Measurements from ENCODE around the gene TMEM63B. TPM values are rescaled to one million over a fixed set of nuclear protein-coding genes. Genes with fewer than 3 reads are reported as not detected.
A peak's percentile ranks its signal among the peaks of the same experiment; 100 is the strongest.

TMEM63B gene
- total RNA-seq (2014; rRNA removed; shearing (Covaris generic)), result 7.1 and 12.7 TPM in 2 replicates

DNA sequence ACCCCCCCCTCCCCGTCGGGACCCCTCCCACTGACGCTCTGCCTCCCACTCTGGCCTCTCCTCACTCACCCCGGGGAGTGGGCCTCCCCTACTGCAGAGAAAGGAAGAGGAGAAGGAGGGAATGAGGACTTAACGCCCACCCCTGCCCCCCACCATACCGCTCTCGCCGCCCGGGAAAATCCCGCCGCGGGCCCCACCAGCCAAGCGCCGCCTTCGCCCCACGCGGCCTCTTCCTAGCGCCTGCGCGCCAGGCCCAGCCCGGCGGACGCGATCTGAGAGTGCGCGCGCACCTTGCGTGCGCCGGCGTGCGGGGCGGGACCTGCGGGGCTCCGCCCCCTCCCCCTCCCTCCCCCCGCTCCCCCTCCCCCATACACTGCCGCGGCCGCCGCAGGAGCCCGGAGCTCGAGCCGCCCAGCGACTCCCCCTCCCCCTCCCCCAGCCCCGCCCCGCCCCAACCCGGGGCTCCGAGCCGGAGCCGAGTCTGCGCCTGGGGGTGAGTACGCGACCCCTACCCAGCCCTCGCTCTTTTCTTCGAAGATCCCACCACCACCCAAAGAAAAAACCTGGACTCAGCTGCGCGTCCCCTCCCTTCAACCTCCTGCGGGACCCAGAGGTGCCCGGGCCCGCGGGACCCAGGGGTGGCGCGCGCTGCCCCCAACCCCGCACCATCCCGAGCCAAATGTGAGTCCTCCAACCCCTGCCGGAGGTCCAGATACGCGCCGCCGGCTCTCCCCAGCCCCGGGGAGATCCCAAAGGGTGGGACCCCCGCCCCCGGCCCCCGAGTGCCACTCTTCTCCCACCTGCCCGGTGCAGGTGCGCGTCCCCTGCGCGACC lies at the start of gene TMEM63B, which contains the start of gene MRPL14:
TSS of gene TMEM63B (plus strand) at position 369 of the 834 bp plus-strand sequence. CDS start 7,031 bp downstream, outside the sequence.
TSS of gene MRPL14 (minus strand) at position 267 of the 834 bp plus-strand sequence. CDS start 10,841 bp downstream, outside the sequence.
- Histone ChIP-seq H3K9me3 (replicated peaks) (no peaks in the 10 kb centered on the region; the same call in 1 of the 2 replicates), H3K36me3 (peaks cover 16% of the 10 kb centered on the region), H3K27me3 (replicated peaks) (no peaks in the 10 kb centered on the region), H3K4me1 (replicated peaks) (peaks cover 17% of the 10 kb centered on the region), H3K4me3 (peak within 1 kb of the TSS; percentile 77), H3K27ac (peak within 1 kb of the TSS; percentile 70)
- DNase-seq (ENCODE audit: low read depth in 1 of 2, low spot score in 2 of 2), result peak; percentile 71 to 88

DNA sequence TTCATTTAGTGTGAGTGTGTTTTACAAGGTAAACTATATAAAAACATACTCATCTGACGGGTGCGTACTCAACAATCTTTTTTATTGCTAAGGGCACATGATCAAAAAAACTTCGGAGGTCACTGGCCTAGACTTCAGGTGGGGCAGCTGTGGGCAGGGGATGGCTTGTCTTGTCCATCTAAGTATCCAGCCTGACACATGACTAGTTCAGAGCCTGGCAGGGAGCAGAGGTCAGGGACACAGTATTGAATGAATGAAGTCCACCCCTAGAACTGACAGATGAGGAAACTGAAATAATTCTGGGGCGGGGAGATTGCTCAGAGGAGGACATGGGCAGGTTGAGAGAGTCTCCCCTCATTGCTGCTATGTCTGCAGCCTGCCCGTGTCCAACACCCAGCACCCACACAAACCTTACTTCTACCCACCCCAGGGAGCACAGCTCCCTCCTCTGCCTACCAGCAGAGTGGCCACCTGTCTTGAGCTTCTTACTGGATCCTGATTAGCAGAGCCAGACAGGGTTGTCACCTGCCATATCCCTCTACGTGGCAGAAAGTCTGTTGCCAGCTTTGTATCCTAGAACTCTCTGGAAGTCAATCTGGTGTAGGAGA lies 49.0 kb upstream of the TMEM63B start:
- H3K27me3 ChIP-seq (replicated peaks), result no peaks in the 10 kb centered on the region
- H3K4me3 ChIP-seq, result no peak overlapping the region
- H3K36me3 ChIP-seq, result no peaks in the 10 kb centered on the region
- DNase-seq (ENCODE audit: low read depth in 1 of 2, low spot score in 2 of 2), result no peak
- H3K4me1 ChIP-seq (replicated peaks), result peaks cover 17% of the 10 kb centered on the region
- no peak overlapping the region for H3K27ac ChIP-seq
- no peaks in the 10 kb centered on the region for H3K9me3 ChIP-seq (replicated peaks)

DNA sequence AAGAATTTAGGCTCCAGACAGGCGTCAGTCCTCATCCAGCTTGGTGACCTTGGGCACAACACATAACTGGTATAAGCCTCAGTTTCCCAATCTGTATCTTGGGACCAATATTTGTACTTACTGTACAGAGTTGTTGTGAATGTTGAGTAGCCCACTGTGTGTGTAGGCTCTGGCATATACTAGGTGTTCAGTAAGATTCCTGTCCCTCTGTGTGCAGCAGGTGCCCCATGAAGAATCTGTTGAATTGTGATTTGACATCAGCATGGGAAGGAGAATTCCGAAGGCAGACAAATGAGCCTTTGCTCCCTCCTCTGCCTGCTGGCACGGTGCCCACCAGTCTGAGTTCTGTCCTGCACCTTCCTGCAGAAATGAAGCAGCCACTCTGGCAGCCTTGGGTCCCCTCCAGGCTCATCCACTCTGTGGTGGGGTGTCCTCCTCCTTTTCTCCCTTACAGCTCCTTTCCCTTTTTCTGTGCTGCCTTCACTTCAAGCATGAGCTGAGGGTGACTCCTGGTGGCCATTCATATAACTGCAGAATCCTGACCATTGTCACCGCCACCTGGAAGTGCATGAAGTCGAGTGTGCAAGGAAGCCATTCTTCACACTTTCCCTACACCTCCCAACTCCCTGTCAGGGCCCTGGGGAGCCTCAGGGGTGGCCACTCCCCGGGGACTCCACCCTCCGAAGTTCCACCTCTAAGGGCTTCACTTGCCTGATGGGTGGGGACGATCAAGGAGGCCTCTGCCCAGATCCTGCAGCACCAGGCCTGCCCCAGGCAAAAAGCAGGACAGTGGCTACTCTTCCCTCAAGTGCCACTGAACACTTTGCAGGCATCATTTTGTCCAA lies 48.3 kb upstream of the TMEM63B start:
- no peaks in the 10 kb centered on the region for H3K27me3 ChIP-seq (replicated peaks)
- H3K9me3 ChIP-seq (replicated peaks), result no peaks in the 10 kb centered on the region
- H3K27ac ChIP-seq, result no peak overlapping the region
- peaks cover 11% of the 10 kb centered on the region for H3K4me1 ChIP-seq (replicated peaks)
- H3K4me3 ChIP-seq, result no peak overlapping the region
- no peaks in the 10 kb centered on the region for H3K36me3 ChIP-seq
- peak; percentile 72 to 80 for DNase-seq (ENCODE audit: low read depth in 1 of 2, low spot score in 2 of 2)

GRCh38 chr6:44079672-44080071 lies 47.7 kb upstream of the TMEM63B start:
- Histone ChIP-seq H3K27me3 (replicated peaks) (no peaks in the 10 kb centered on the region), H3K27ac (no peak overlapping the region), H3K9me3 (replicated peaks) (no peaks in the 10 kb centered on the region), H3K4me1 (replicated peaks) (peaks cover 8% of the 10 kb centered on the region), H3K4me3 (no peak overlapping the region), H3K36me3 (no peaks in the 10 kb centered on the region)
- no peak for DNase-seq (ENCODE audit: low read depth in 1 of 2, low spot score in 2 of 2)

DNA sequence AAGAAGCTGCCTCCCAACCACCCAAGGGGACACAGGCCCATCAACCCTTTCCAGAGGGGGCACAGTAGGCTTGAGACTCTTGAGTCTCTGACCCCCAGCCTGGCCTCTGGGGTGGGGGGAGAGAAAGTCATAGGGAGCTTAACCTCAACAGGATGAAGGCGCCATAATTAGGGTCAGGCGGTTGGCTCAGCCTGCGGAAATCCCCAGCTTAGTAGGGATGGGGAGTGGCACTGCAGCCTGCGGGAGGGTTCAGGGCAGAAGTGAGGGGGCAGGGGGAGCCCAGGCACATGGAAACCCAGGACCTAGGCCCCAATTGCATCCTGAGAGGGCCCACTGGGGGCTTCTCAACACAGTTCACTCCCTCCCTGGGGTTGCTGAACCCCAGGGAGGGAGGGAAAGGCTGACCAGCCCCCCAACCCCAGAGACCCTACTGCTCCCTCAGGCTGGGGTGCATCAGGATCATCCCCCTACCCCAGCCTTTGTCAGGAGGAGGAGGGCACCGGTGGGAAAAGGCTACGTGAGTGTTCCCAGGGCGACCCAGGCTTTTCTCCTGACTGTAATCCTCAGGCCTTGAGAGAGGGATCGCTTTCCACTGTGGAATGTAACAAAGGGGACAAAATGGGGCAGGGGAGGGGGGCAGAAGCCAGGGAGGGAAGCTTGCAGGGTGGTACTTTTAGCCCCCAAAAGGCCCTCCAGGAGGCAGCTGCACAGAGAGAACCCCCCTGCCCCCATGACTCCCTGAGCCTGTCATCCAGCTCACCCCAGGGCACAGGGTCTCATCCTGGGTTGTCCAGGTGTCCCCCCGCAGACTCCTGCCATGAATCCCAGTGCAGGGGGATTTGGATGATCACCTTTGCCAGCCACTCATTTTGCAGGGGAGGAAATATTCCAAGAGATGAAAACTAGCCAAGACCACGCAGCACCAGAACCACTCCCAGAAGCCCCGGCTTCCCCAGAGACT lies 46.5 kb upstream of the TMEM63B start:
- Histone ChIP-seq H3K9me3 (replicated peaks) (no peaks in the 10 kb centered on the region), H3K4me3 (no peak overlapping the region), H3K36me3 (no peaks in the 10 kb centered on the region), H3K27me3 (replicated peaks) (no peaks in the 10 kb centered on the region), H3K4me1 (replicated peaks) (peaks cover 3% of the 10 kb centered on the region; the same call in 1 of the 2 replicates), H3K27ac (no peak overlapping the region)
- DNase-seq (ENCODE audit: low read depth in 1 of 2, low spot score in 2 of 2), result no peak

- H3K4me3 ChIP-seq, result no peak overlapping the region
- H3K27ac ChIP-seq, result no peak overlapping the region
- H3K4me1 ChIP-seq (replicated peaks), result peaks cover 3% of the 10 kb centered on the region; the same call in 1 of the 2 replicates
- H3K27me3 ChIP-seq (replicated peaks), result no peaks in the 10 kb centered on the region
- H3K36me3 ChIP-seq, result no peaks in the 10 kb centered on the region
- no peaks in the 10 kb centered on the region for H3K9me3 ChIP-seq (replicated peaks)
- DNase-seq (ENCODE audit: low read depth in 1 of 2, low spot score in 2 of 2), result no peak
Observed at GRCh38 chr6:44081753-44082152, 45.6 kb upstream of the TMEM63B start.

DNA sequence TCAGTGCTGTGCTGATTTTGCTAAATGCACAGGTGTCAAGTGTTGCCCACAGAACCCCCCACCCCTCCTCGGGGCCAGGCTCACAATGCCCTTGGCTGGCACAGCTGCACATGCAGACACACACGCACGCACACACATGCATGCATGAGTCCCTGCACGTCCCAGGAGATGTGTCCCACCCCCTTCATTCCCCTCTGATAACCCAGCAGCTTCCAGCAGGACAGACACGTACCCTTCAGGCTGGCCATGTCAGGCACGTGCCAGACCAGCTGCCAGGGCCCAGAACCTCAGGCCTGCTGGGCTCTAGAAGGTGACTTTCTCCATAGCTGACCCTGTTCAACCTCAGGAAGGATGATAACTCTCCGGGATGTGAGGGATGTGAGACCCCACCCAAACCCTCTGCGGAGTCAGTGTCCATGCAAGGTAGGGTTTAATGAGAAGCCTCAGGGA lies 44.5 kb upstream of the TMEM63B start:
- no peaks in the 10 kb centered on the region for H3K9me3 ChIP-seq (replicated peaks)
- DNase-seq (ENCODE audit: low read depth in 1 of 2, low spot score in 2 of 2), result no peak
- H3K27ac ChIP-seq, result no peak overlapping the region
- H3K36me3 ChIP-seq, result no peaks in the 10 kb centered on the region
- no peak overlapping the region for H3K4me3 ChIP-seq
- H3K4me1 ChIP-seq (replicated peaks), result peaks cover 3% of the 10 kb centered on the region; the same call in 1 of the 2 replicates
- H3K27me3 ChIP-seq (replicated peaks), result no peaks in the 10 kb centered on the region

DNA sequence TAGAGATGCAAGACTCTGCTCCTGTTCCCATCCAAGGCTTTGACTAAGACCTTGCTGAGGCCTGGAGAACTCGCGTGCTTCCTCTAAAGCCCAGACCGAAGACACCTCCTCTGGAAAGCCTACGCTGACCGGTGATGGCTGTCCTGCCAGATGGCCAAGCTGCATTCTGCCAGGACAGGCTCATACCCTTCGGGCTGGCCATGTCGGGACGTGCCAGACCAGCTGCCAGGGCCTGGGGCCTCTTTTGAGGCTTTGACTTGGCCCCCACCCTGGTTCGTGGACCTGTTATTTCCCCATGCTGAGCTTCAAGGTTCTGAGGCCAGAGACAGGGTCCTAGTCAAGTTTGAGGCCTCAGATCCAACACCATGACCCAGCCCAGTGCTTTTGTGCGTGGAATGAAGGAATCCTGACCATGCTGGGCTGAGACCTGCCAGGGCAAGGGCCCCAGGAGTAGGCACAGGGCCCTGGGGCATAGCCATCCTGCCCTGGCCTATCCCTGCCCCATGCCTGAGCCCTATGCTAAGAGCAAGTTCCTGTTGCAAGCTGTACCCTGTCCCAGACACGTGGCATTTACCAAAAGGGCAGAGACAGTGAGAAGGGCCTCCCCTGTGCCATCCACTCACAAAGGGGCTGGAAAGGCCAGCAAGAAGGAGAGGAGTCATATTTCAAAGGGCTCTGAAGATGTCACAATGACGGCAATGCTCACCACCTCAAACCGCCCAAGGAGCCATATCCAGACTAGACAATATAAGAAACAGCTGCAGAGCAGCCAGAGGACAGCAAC lies 42.9 kb upstream of the TMEM63B start:
- peak in 1 of 2 experiments; percentile 57 for DNase-seq (ENCODE audit: low read depth in 1 of 2, low spot score in 2 of 2)
- Histone ChIP-seq H3K27me3 (replicated peaks) (no peaks in the 10 kb centered on the region), H3K9me3 (replicated peaks) (no peaks in the 10 kb centered on the region), H3K4me3 (no peak overlapping the region), H3K4me1 (replicated peaks) (peaks cover 3% of the 10 kb centered on the region; the same call in 1 of the 2 replicates), H3K27ac (no peak overlapping the region), H3K36me3 (no peaks in the 10 kb centered on the region)

GRCh38 chr6:44085219-44085618 lies 42.1 kb upstream of the TMEM63B start:
- Histone ChIP-seq H3K27me3 (replicated peaks) (no peaks in the 10 kb centered on the region), H3K9me3 (replicated peaks) (no peaks in the 10 kb centered on the region), H3K4me3 (no peak overlapping the region), H3K4me1 (replicated peaks) (peaks cover 3% of the 10 kb centered on the region; the same call in 1 of the 2 replicates), H3K36me3 (no peaks in the 10 kb centered on the region), H3K27ac (no peak overlapping the region)
- no peak for DNase-seq (ENCODE audit: low read depth in 1 of 2, low spot score in 2 of 2)

DNA sequence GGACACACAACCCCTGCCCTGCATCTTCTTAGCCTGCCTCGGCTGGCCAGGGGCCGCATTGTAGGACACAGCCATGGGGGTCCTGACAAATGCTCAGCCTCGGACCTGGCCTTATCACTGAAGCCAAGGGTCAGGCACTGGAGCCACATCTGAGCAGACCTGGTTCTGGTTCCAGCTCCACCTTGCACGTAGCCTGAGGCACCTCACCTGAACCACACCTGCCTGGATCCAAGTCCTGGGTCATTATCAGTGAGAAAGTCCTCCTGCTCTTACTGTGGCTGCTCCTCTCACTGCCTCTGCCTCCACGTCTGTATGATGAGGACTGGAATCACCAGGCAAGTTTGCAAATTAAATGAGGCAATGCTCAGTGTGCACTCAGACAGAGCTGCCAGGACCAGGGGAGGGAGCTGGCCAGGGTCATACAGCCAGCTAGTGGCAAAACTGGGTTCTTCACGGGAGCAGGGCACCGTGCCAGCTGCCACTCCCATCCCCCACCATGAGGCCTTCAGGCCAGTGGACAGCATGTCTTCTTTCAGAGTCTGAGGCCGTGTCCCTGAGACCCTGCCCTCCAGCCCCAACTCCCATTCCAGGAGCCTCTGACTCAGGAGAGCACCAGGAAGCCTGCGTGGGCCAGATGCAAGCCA lies 40.3 kb upstream of the TMEM63B start:
- no peak overlapping the region for H3K27ac ChIP-seq
- H3K4me1 ChIP-seq (replicated peaks), result peaks cover 3% of the 10 kb centered on the region; the same call in 1 of the 2 replicates
- no peak for DNase-seq (ENCODE audit: low read depth in 1 of 2, low spot score in 2 of 2)

DNA sequence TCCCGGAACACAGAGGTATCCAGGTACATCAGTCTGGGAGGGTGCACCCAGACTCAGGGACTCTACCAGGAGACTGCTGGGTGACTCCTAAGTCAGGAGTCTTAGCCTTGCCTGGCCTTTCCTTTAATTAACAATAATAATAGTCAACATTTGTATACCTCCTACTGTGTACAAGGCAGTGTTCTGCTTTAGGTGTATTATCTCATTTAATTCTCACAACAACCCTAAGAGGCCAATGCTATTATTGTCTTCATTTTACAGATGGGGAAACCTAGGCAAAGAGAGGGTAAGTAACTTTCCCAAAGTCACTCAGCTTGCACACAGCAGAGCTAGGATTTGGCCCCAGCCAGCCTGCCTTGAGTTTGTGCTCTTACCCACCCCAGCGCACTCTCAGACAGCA lies 39.7 kb upstream of the TMEM63B start:
- Histone ChIP-seq H3K27me3 (replicated peaks) (no peaks in the 10 kb centered on the region), H3K27ac (no peak overlapping the region), H3K4me1 (replicated peaks) (peaks cover 3% of the 10 kb centered on the region; the same call in 1 of the 2 replicates), H3K9me3 (replicated peaks) (no peaks in the 10 kb centered on the region), H3K4me3 (no peak overlapping the region), H3K36me3 (no peaks in the 10 kb centered on the region)
- no peak for DNase-seq (ENCODE audit: low read depth in 1 of 2, low spot score in 2 of 2)

More for the DNA sequence above, 40.3 kb upstream of the TMEM63B start:
- no peaks in the 10 kb centered on the region for H3K9me3 ChIP-seq (replicated peaks)
- no peak overlapping the region for H3K4me3 ChIP-seq
- H3K36me3 ChIP-seq, result no peaks in the 10 kb centered on the region
- no peaks in the 10 kb centered on the region for H3K27me3 ChIP-seq (replicated peaks)
